HG03135 (cell line): ENCODE measurements around the gene SLC8A1.

ENCODE experiments used
- ATAC-seq: cut with Tn5 transposase; IDR thresholded peaks from one replicate; pipeline ENCODE4 v1.9.1; 2021; ENCODE audit warnings: mild to moderate bottlenecking, moderate library complexity; ENCODE audit not compliant: unreplicated experiment

Gene SLC8A1

GRCh38 chr2:40458271-40458794 lies 6.4 kb upstream of the SLC8A1 start:
- ATAC-seq, result no peak

GRCh38 chr2:40457837-40458236 lies 5.9 kb upstream of the SLC8A1 start:
- ATAC-seq, result no peak

GRCh38 chr2:40457366-40457765 lies 5.5 kb upstream of the SLC8A1 start:
- ATAC-seq, result no peak

GRCh38 chr2:40456926-40457325 lies 5.0 kb upstream of the SLC8A1 start:
- no peak for ATAC-seq

- ATAC-seq, result no peak
Measured at GRCh38 chr2:40455661-40456060, 3.8 kb upstream of the SLC8A1 start.

- ATAC-seq, result no peak
Measured at GRCh38 chr2:40454321-40454720, 2.4 kb upstream of the SLC8A1 start.

GRCh38 chr2:40452786-40453185 lies 896 bp upstream of the SLC8A1 start:
- ATAC-seq, result no peak

GRCh38 chr2:40450796-40451430 lies 977 bp downstream of the SLC8A1 start:
- ATAC-seq, result no peak

GRCh38 chr2:40450066-40450795 lies 1.7 kb downstream of the SLC8A1 start:
- ATAC-seq, result no peak

- ATAC-seq, result no peak
Measured at GRCh38 chr2:40448476-40449079, 3.3 kb downstream of the SLC8A1 start.

GRCh38 chr2:40445467-40445866 lies 6.4 kb downstream of the SLC8A1 start:
- ATAC-seq, result no peak

GRCh38 chr2:40440835-40441234 lies 11.1 kb downstream of the SLC8A1 start:
- no peak for ATAC-seq

- ATAC-seq, result no peak
Measured at GRCh38 chr2:40439473-40439872, 12.4 kb downstream of the SLC8A1 start.

GRCh38 chr2:40436093-40436475 lies 15.8 kb downstream of the SLC8A1 start:
- ATAC-seq, result no peak

- ATAC-seq, result no peak
Measured at GRCh38 chr2:40435426-40436092, 16.3 kb downstream of the SLC8A1 start.

- ATAC-seq, result no peak
Measured at GRCh38 chr2:40434731-40435271, 17.1 kb downstream of the SLC8A1 start.

- ATAC-seq, result no peak
Measured at GRCh38 chr2:40433736-40434135, 18.2 kb downstream of the SLC8A1 start.

GRCh38 chr2:40432921-40433483 lies 18.9 kb downstream of the SLC8A1 start:
- no peak for ATAC-seq

GRCh38 chr2:40431600-40431955 lies 20.3 kb downstream of the SLC8A1 start:
- no peak for ATAC-seq

- ATAC-seq, result no peak
Measured at GRCh38 chr2:40430776-40431599, 20.9 kb downstream of the SLC8A1 start.
